Measurements from ENCODE around the gene GRM7. TPM values are rescaled to one million over a fixed set of nuclear protein-coding genes. Genes with fewer than 3 reads are reported as not detected.

The GRM7 gene
- total RNA-seq, 1 experiment from 2014 or later = 0.28 TPM

GRCh38 chr3:7678521-7678920 is 817.6 kb downstream of the GRM7 start:
- Histone ChIP-seq H4K20me1 (ENCODE audit: control insufficient read depth, insufficient read depth, insufficient read length) (no peaks in the 10 kb centered on the region), H2BK5ac (ENCODE audit: insufficient read length, low read length) (no peak overlapping the region), H2BK120ac (ENCODE audit: low read depth, low read length, poor library complexity, severe bottlenecking) (no peak overlapping the region), H3K4me2 (ENCODE audit: insufficient read depth, insufficient read length, low read length) (no peak overlapping the region), H3K23ac (ENCODE audit: insufficient read length, low read depth, low read length) (no peak overlapping the region), H3K23me2 (ENCODE audit: insufficient read length, low read depth, low read length, poor library complexity, severe bottlenecking) (no peaks in the 10 kb centered on the region), H2AFZ (ENCODE audit: low read length) (no peak overlapping the region), H2AK5ac (ENCODE audit: insufficient read length, low read length) (no peak overlapping the region), H3K9me3 (ENCODE audit: control insufficient read depth, low read depth, low read length) (no peaks in the 10 kb centered on the region), H3T11ph (ENCODE audit: low read length) (no peak overlapping the region), H2BK20ac (ENCODE audit: low read depth, low read length, poor library complexity, severe bottlenecking) (no peak overlapping the region), H3K56ac (ENCODE audit: insufficient read length, low read depth, low read length) (no peak overlapping the region), H4K5ac (ENCODE audit: insufficient read length, low read depth, low read length) (no peak overlapping the region), H3K27me3 (ENCODE audit: insufficient read depth, low read length) (no peaks in the 10 kb centered on the region), H3K9ac (ENCODE audit: extremely low read depth, insufficient read length, low read length) (no peak overlapping the region), H2BK12ac (ENCODE audit: insufficient read length, low read depth, low read length) (no peak overlapping the region), H4K8ac (replicated peaks; ENCODE audit: insufficient read length, low read depth, low read length) (no peak overlapping the region), H3K4me1 (ENCODE audit: insufficient read depth, low read length) (peaks cover 2% of the 10 kb centered on the region; the same call in 1 of the 2 replicates), H2BK15ac (ENCODE audit: low read depth, low read length) (no peak overlapping the region), H3K79me2 (ENCODE audit: insufficient read depth, low read length) (no peaks in the 10 kb centered on the region), H3K18ac (ENCODE audit: insufficient read length, low read depth, low read length) (no peak overlapping the region), H3K27ac (ENCODE audit: insufficient read length, low read depth, low read length) (no peak overlapping the region), H3K79me1 (ENCODE audit: insufficient read depth, low read depth, low read length, poor library complexity, severe bottlenecking) (no peaks in the 10 kb centered on the region), H4K91ac (ENCODE audit: insufficient read length, low read depth, low read length) (no peak overlapping the region), H3K14ac (ENCODE audit: insufficient read depth, low read length) (no peak overlapping the region), H3K4ac (ENCODE audit: low read depth, low read length) (no peak overlapping the region)
- no peak overlapping the region for H3K27ac Mint-ChIP-seq
- peaks cover 11 to 15% of the 10 kb centered on the region in 2 experiments for H3K4me1 Mint-ChIP-seq
- no peaks in the 10 kb centered on the region for H3K36me3 Mint-ChIP-seq (ENCODE audit: insufficient read depth in 1 of 3, low read depth in 3 of 3)
- H3K9me3 Mint-ChIP-seq = no peaks in the 10 kb centered on the region
- no peak overlapping the region for H3K4me3 Mint-ChIP-seq
- no peak for DNase-seq
- no peaks in the 10 kb centered on the region for H3K27me3 Mint-ChIP-seq (ENCODE audit: low read depth)
- WGBS (ENCODE audit: extremely low coverage, insufficient read length, low lambda C conversion rate) = no CpG with 5 or more reads among the region's 3 CpGs
- TF ChIP-seq, protein P1, sequence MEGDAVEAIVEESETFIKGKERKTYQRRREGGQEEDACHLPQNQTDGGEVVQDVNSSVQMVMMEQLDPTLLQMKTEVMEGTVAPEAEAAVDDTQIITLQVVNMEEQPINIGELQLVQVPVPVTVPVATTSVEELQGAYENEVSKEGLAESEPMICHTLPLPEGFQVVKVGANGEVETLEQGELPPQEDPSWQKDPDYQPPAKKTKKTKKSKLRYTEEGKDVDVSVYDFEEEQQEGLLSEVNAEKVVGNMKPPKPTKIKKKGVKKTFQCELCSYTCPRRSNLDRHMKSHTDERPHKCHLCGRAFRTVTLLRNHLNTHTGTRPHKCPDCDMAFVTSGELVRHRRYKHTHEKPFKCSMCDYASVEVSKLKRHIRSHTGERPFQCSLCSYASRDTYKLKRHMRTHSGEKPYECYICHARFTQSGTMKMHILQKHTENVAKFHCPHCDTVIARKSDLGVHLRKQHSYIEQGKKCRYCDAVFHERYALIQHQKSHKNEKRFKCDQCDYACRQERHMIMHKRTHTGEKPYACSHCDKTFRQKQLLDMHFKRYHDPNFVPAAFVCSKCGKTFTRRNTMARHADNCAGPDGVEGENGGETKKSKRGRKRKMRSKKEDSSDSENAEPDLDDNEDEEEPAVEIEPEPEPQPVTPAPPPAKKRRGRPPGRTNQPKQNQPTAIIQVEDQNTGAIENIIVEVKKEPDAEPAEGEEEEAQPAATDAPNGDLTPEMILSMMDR (conservative IDR thresholded peaks at IDR 0.05) = no peak
